AG09319 (cell line): ENCODE data around the gene SPRR1A.

Source experiments
- DNase-seq: peaks from one replicate; pipeline ENCODE4 v3.0.0-alpha.2; 2010; ENCODE audit warnings: low read depth; ENCODE audit errors: extremely low read depth
- TF ChIP-seq, protein P1 (sequence below): IDR thresholded peaks from 2 replicates; pipeline ENCODE4 v1.5.1; 2011; ENCODE audit warnings: low read depth, mild to moderate bottlenecking, inconsistent platforms, low read length, moderate library complexity

SPRR1A gene

GRCh38 chr1:152953761-152954160, 30.1 kb upstream of the SPRR1A start:
- TF ChIP-seq, protein P1, sequence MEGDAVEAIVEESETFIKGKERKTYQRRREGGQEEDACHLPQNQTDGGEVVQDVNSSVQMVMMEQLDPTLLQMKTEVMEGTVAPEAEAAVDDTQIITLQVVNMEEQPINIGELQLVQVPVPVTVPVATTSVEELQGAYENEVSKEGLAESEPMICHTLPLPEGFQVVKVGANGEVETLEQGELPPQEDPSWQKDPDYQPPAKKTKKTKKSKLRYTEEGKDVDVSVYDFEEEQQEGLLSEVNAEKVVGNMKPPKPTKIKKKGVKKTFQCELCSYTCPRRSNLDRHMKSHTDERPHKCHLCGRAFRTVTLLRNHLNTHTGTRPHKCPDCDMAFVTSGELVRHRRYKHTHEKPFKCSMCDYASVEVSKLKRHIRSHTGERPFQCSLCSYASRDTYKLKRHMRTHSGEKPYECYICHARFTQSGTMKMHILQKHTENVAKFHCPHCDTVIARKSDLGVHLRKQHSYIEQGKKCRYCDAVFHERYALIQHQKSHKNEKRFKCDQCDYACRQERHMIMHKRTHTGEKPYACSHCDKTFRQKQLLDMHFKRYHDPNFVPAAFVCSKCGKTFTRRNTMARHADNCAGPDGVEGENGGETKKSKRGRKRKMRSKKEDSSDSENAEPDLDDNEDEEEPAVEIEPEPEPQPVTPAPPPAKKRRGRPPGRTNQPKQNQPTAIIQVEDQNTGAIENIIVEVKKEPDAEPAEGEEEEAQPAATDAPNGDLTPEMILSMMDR, result no peak

GRCh38 chr1:152954436-152954835, 29.4 kb upstream of the SPRR1A start:
- DNase-seq, result no peak
- TF ChIP-seq, protein P1, result no peak

More at GRCh38 chr1:152953761-152954160, 30.1 kb upstream of the SPRR1A start:
- no peak for DNase-seq

DNA sequence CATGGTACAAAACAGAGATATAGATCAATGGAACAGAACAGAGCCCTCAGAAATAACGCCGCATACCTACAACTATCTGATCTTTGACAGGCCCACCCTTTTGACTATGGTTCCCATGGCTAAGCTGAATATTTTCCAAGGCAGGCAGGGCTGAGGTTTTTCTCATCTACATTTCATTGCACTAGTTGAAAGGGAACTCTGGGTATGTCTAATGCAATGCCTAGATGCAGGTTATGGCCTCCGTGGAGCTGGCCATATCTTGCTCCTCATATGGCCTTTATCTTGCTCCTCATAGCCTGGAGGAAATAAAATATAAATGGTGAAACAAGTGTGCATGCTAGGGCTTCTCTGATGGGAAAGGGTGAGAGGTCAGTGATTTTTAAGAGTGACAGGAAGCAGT, 26.3 kb upstream of the SPRR1A start:
- TF ChIP-seq, protein P1, result no peak

DNA sequence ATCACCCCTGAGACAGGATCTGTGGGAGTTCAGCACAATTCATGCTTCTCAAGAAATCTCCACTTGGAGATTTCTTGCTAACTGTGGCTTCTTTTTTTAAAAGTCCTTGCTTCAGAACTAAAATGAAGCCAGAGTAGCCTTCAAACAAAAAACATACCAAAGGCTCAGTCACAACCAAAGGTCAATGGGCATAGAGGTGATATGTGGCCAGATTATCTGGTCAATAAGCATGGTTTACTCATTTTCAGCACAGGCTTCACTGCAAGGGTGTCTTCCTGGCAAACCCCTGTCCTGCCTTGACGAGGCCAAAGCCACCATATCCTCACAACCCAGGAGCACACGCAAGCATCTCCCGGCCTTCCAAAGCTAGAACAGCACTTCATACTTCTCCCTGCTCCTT, 24.6 kb upstream of the SPRR1A start:
- no peak for DNase-seq
- TF ChIP-seq, protein P1, result no peak

More for the DNA sequence above, 26.3 kb upstream of the SPRR1A start:
- DNase-seq, result no peak

GRCh38 chr1:152959801-152960451, 24.0 kb upstream of the SPRR1A start:
- TF ChIP-seq, protein P1, result no peak

GRCh38 chr1:152960452-152961044, 23.3 kb upstream of the SPRR1A start:
- TF ChIP-seq, protein P1, result no peak
- no peak for DNase-seq

More at GRCh38 chr1:152959801-152960451, 24.0 kb upstream of the SPRR1A start:
- DNase-seq, result no peak

GRCh38 chr1:152961226-152961891, 22.5 kb upstream of the SPRR1A start:
- DNase-seq, result no peak
- TF ChIP-seq, protein P1, result no peak
